SK-N-MC (cell line): ENCODE results near the gene RIC8A.

Experiments used
- EZH2 ChIP-seq: fragments of 200-600 bp; sonication (generic); IDR thresholded peaks from one replicate; pipeline ENCODE4 v1.6.1; 2017; ENCODE audit warnings: antibody characterized with exemption
- POLR2AphosphoS5 ChIP-seq: IDR thresholded peaks from 2 replicates; pipeline ENCODE4 v1.6.1; 2012; ENCODE audit warnings: mild to moderate bottlenecking, low read depth, low read length, borderline replicate concordance

GRCh38 chr11:235609-235996 lies 28.1 kb downstream of the RIC8A start:
- TF ChIP-seq EZH2 (no peak), POLR2AphosphoS5 (no peak)
